T-helper 2 cell treated with Interferon-gamma antibody and Interleukin-4, amounts not matched to agents 100 ng/mL and 5 ng/mL, for 36 hours (primary cell): Measurements from ENCODE around the gene GAB2. TPM values are rescaled to one million over a fixed set of nuclear protein-coding genes. Genes with fewer than 3 reads are reported as not detected.
"Not testable (repeated sequence)": the region's sequence is repeated elsewhere in the genome, so short reads cannot be mapped to it uniquely, and the experiment has no call there.

ENCODE experiments used
- intact Hi-C: fragments of 100-400 bp; cut with micrococcal nuclease; formaldehyde crosslinking; loops from one replicate; pipeline ENCODE4 v1.15.1; 2023
- total RNA-seq: library from RNA; stranded (reverse); gene quantifications from 2 replicates; pipeline ENCODE4 v1.2.3, GENCODE V29; 2022

GAB2 gene
- total RNA-seq, 1 donor from 2014 or later: 96.1 TPM

DNA sequence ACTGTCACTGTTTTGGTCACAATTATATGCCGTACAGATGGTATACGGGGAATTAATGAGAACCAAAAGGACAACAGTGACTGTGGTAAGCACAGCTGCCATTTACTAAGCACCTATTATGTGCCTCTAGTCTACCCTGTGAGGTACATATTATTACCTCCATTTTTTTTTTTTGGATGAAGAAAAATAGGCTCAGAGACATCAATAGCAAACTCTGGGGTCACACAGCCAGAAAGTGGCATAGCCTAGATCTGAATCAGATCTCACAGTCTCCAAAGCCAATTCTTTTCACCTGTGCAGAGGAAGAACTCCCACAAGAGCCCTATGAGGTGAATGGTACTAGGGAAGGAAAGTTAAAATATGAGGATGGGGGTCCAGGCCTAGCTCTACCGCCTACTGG is 160.0 kb downstream of the GAB2 start:
- intact Hi-C loops: no loop called here

DNA sequence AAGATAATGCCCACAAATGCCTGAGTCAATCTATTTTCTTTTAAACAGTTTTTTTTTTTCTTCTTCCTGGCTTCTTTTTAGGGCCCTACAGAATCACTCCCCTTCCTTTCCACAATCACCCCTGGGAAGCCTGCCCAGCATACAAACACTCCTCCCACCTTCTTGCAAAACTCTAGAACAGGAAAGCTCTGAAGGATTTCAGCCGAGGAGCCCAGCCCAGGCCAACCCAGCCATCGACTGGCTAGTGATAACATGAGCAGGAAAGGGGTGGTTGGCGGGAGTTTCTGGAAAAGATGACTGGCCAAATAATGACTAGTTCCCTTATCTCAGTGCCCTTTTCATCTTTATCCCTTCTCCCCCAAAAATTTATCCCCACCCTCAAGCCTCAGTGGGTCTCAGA is 160.7 kb downstream of the GAB2 start:
- intact Hi-C loops: no loop called here

DNA sequence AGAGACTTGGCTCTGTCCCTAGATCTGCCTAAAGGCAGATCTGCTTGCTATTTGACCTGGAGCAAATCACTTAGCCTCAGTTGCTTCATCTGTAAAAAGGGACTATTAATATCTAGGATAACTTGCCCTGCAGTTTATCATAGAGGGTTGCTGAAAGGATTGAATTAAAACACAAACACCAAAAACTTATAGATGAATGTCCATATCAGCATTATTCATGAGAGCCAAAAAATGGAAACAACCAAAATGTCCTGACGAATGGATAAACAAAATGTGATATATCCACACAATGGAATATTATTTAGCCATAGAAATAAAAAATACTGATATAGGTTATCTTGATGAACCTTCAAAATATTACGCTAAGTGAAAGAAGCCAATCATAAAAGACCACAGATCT is 161.7 kb downstream of the GAB2 start:
- intact Hi-C loops: no loop called here

DNA sequence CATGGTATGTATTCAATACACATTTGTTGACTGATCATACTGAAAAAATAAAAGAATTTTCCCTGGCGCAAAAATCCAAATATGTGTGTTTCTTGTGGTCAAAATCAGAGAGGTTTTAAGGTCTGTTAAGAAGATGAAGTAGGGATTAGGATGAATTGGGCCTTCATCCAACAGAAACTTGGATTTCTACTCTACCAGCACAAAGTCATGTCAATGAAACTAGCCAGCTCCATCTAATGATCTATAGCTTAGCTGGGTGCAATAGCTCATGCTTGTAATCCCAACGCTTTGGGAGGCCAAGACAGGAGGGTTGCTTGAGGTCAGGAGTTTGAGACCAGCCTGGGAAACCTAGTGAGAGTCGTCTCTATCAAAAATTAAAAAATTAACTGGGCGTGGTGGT is 163.4 kb downstream of the GAB2 start:
- intact Hi-C loops: no loop called here

DNA sequence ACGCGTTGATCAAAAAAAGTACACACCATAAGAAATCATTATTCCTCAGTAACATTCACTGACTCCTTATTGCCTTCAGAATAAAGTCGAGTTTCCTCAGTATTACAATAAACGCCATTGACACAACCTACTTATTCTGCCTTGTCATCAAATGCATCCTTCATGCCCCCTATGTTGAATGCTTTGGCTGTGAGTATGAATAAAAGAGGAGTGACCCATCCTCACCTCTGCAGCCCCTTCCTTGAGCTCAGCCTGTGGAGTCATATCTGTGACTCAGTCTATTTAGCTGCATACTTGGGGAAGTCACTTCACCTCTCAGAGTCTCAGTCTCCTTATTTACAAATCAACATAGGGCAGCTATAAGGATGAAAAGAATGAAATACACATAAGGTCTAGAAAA is 163.8 kb downstream of the GAB2 start:
- intact Hi-C loops: no loop called here

DNA sequence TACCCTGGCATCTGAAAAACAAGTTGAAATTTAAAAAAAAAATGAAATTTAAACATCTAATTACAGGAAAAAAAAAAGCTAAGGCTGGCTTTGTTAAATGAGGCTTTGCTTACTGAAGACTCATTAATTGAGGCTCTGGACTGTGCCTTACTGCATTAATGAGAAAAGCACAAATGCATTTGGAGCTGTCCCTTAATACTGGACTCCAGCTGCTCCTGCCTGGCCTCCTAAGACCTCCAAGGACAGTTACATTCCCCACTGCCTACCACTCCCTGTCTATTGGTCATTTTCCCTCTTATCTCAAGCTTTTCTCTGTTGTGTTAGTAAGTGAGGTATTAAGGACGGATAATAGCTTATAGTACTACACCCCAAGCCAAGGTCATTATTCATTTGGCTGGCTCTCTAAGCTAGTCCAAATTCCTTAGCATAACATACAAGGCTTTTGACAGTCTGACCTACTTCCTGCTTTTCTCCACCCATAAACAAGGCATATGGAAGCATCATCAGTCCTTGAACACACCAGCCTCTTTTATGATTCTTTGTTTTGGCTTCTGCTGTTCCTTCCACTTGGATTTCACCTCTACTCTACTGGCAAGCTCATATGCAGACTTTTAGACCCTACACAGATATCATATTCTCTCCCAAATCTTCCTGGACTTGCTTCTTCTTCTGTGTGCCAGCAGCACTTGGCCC is 166.4 kb downstream of the GAB2 start:
- intact Hi-C loops: no loop called here

DNA sequence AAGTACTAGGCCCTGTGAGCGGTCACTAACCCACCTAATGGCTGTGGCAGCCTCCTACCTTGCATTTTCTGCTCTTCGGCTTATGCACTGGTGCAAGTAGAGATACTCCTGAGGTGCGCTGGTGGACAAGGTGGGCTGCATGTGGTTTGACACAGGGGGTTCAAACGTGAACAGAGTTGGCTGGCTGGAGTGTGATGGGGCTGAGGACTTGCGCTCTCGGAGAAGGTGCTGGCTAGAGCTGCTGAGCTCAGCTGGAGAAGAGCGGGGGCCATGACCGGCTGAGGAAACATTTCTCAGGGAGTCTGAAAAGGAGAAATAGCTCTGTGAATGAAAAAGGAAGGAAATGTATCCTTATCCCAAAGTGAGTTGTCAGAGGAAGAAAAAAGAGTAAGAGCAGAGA is 167.5 kb downstream of the GAB2 start:
- intact Hi-C loops: no loop called here

DNA sequence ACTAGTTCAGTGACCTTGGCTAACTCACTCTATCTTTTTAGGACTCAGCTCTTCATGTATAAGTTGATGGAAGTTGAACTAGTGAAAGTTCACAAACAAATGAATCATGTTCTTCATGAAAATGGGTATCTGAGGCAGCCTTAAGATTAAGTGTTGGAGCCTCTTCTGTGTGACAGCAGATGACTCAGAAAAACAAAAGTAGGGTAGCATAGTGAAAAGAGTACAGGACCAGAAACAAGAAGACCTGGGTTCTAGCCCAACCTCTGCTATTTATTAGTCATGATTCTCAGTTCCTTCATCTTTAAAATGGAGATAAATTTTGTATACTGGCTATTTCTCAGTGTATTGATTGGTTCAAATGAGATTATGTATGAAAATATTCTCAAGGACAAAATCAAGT is 168.7 kb downstream of the GAB2 start:
- intact Hi-C loops: no loop called here

DNA sequence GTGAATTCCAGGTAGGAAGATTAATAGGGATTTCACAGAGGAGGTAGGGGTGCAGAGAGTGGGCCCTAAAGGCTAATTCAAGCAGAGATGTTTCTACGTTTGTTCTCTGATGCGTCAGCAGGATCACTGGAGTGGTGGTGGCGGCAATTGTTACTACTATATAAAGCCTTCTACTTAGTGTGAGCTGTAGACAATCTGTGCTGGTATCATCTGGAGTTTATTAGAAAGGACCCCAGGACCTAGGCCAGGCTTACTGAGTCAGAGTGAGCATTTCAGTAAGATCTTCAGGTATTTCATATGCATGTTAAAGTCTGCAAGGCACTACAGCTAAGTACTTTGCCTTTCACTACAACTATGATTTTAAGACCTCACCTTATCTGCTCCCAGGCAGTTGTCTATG is 169.4 kb downstream of the GAB2 start:
- intact Hi-C loops: no loop called here

DNA sequence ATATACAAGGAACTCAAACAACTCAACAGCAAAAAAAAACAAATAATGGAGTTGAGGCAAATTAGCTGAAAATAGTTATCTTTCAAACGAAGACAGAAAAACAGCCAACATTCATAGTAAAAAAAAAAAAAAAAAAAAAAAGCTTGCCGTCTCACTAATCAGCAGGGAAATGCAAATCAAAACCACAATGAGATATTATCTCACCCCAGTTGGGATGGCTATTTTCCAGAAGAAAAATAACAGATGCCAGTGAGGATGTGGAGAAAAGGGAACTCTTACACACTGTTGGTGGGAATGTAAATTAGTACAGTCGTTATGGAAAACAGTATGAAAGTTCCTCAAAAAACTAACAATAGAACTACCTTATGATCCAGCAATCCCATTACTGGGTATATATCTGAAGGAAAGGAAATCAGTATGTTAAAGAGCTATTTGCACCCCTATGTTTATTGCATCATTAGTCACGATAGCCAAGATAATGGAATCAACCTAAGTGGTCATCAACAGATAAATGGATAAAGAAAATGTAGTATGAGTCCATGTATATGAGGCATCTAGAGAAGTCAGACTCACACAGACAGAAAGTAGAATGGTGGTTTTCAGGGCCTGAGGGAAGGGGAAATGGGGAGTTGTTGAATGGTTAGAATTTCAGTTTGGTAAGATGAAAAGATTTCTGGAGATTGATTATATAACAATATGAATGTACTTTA is 172.9 kb downstream of the GAB2 start:
- intact Hi-C loops: no loop called here

DNA sequence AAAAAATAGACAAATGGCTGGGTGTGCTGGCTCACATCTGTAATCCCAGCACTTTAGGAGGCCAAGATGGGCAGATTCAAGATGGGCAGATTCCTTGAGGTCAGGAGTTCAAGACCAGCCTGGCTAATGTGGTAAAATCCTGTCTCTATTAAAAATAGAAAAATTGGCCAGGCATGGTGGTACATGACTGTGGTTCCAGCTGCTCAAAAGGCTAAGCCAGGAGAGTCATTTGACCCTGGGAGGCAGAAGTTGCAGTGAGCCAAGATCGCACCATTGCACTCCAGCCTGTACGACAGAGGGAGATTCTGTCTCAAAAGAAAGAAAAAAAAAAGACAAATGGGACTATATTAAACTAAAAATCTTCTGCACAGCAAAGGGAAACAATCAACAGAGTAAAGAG is 173.5 kb downstream of the GAB2 start:
- intact Hi-C loops: no loop called here

DNA sequence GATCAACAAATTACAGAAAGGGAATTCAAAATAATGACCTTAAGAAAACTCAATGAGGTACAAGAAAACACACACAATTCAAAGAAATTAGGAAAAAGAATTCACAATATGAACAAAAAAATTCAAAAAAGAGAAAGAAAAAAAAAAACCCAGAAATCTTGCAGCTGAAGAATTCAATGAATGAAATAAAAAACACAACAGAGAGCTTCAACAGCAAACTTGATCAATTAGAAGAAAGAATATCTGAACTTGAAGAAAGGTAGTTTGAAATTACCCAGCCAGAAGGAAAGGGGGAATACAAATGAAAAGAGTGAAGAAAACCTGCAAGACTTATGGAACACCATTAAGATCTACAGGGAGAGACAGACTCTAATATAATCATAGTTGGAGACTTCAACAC is 176.1 kb downstream of the GAB2 start:
- intact Hi-C loops: no loop called here

DNA sequence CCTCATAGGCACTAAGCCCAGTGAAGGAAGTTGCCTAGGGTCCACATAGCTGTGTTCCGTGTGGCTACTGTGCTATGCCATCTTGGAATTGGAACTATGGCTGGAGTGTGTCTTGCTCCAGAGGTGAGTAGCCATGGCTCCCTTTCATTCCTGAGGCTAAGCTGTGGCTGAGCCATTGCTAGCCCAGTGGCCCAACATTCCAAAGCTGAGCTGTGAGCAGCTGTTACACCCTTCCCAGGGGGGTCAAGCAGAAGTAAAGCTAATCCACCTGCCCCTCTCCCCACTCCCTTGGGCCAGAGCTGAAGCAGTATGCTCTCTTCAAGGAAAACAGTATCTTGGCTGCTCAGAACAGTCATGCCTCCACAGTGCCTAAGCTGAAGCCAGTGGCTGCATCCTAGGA is 177.8 kb downstream of the GAB2 start:
- intact Hi-C loops: no loop called here

DNA sequence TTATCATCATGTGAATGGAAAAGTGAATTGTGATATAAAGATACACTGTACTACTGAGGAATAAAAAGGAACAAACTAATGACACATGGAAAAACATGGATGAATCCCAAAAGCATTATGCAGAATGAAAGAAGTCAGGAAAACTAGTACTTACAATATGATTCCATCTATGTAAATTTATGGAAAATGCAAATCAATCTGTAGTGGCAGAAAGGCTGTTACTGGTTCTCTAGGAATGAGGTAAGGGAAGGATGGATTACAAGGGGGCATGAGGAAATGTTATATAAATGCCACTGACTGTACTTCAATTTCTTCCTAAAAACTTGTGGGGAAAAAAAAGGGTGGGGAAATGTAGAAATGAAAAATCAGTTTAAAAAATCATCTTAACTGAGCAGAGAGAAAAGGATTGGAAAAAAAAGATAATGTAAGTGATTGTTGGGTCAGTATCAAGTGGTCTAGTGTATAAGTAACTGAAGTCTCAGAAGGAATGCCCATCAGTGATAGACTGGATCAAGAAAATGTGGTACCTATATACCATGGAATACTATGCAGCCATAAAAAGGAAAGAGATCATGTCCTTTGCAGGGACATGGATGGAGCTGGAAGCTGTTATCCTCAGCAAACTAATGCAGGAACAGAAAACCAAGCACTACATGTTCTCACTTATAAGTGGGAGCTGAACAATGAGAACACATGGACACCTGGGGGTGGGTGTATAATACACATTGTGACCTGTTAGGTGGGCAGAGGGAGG is 180.2 kb downstream of the GAB2 start:
- intact Hi-C loops: no loop called here

DNA sequence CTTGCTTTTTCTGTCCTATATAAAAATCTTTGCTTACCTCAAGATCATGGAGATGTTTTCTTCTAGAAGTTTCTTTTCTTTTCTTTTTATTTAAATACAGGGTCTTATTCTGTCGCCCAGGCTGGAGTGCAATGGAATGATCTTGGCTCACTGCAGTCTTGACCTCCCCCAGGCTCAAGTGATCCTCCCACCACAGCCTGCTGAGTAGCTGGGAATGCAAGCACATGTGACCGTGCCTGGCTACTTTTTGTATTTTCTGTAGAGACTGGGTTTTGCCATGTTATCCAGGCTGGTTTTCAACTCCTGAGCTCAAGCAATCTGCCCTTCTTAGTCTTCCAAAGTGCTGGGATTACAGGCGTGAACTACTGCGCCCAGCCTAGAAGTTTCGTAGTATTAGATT is 183.6 kb downstream of the GAB2 start:
- intact Hi-C loops: no loop called here

DNA sequence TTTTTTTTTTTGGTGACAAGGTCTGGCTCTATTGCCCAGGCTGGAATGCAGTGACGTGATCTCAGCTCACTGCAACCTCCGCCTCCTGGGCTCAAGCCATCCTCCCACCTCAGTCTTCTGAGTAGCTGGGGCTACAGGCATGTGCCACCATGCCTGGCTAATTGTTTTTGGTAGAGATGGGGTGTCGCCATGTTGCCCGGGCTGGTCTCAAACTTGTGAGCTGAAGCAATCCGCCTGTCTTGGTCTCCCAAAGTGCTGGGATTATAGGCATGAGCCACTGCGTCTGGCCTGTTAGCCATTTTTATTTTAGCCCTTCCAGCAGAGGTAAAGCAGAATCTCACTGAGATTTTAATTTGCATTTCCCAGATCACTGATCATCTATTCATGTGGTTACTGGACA is 184.6 kb downstream of the GAB2 start:
- intact Hi-C loops: not testable (repeated sequence)

DNA sequence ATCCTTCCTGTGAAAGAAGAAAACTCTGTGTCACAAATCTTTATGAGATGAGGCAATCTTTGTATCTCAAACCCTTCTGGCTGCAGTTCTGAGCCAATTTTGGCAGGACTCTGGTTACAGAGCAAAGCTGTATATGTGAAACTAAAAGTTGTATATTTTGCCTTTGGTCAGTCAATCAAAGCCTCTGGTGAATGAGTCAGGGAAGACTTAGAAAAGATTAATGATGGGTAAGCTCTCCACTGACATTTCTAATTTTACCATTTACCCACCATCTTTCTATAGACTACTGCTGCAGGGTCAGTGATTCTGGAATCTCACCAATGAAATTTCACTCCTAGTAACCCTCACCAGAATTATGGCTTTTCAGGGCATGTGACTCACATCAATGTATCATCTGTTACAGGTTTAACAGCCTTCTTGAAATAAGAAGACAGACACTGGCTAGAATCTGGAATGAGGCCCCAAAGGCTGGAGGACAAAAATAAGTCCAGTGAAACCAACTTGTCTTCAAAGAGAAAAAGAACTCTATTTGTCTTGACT is 185.6 kb downstream of the GAB2 start:
- intact Hi-C loops: no loop called here

DNA sequence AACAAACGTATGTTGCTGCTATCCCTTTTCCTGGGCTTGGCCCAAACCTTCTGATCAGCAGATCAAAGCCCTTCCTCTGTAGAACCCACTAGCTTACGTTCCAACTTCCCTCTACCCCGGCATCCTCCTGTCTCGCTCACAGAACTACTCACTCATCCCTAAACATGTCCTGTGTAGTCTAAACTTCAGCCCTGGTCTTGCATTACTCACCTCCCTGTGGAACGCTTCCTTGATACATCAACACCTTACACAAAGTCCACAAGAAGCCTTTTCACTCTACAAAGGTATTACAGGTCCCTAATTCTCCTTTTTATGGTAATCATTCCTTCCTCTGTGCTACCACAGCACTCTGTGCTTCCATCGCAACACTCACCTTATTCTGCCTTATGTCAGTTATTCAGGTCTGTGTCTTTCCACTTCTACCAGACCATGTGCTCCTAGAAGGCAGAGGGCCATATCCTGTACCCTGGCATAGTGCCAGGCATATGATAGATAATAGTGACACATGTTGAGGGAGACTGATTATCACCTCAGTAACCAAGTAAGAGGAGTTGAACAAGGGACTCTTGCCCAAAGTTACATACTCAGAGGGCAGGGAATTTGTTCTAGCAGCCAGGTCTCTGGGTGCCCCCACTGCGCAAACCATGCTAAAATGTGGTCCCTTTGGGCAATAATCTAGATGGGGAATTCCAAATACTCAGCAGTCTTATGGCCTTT is 187.3 kb downstream of the GAB2 start:
- intact Hi-C loops: no loop called here

DNA sequence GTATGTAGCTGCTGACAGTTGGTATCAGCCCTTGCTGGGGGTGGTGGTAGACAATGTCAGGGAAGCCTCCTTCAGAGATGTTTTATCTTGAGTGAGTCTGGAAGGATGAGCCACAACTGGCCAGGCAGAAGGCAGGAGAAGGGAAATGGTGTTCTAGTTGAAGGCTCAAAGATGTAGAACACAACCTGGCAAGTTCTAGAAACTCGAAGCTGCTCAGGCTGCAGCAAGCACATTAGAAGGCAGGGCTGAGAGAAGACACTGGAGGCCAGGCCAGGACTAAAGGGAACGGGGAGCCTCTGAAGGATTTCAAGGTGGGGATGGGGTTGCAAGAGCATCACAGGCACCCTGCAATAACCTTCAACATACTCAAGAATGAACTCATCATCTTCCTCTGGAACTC is 188.5 kb downstream of the GAB2 start:
- intact Hi-C loops: loop anchor here (5.0 kb wide), 2 partner anchors 63 to 113 kb away; no protein-coding TSS in a partner anchor

DNA sequence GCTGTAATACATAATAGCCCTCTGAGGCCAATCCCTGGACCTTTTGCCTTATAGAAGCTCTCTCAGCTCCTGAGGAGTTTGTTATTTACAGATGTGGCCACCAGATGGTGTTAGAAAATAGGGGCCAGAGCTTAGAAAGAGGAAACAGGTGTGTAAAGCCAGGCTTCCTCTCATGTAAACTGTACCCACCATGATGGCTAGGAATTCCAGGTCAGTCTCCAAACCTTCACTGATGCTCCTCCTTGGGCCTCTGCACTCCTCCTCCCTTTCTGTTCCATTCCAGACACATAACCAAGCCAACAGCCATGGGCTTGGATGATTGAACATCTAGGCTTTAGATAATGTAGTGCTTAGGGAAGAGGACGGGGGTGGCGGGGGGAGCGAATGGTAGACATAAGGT is 189.2 kb downstream of the GAB2 start:
- intact Hi-C loops: loop anchor here (1.0 to 5.0 kb wide), 4 partner anchors 64 to 336 kb away; partner anchors contain the start of gene GAB2

DNA sequence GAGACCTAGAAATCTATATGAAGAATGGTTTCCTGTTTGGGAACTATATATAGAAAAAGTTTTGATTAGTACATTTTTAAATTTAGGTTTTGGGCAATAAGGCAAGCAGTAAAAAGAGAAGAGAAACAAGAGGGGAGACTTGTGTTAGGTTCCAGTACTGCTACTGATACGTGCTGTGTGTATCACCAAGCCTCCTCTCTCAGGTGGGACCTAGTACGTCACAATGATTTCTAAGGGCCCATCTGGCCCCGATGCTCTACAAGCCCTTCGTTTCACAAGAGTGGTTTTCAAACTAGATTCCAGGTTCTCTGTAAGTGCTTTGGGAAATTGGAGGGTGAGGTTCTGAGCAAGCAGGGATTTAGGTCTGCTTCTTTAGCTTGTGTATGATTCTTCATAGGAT is 189.7 kb downstream of the GAB2 start:
- intact Hi-C loops: loop anchor here (1.0 to 5.0 kb wide), 4 partner anchors 64 to 336 kb away; partner anchors contain the start of gene GAB2
